GM12878 (cell line): ENCODE measurements around the gene KLF3.

Source experiments
- EED ChIP-seq: sonication (generic); IDR thresholded peaks from 2 replicates; pipeline ENCODE4 v1.6.1; 2016; ENCODE audit warnings: antibody characterized with exemption, low read depth
- FOXM1 ChIP-seq: IDR thresholded peaks from 2 replicates; pipeline ENCODE4 v1.6.1; 2012; ENCODE audit warnings: low read depth, mild to moderate bottlenecking, inconsistent platforms, low read length, moderate library complexity
- MYC ChIP-seq: IDR thresholded peaks from 2 replicates; pipeline ENCODE4 v1.6.1; 2011; ENCODE audit warnings: mild to moderate bottlenecking, low read length, moderate library complexity, inconsistent platforms; ENCODE audit not compliant: insufficient read depth, insufficient replicate concordance, insufficient read length, severe bottlenecking
- POLR2AphosphoS2 ChIP-seq: IDR thresholded peaks from 2 replicates; pipeline ENCODE4 v1.6.1; 2011; ENCODE audit warnings: low read depth, mild to moderate bottlenecking, low read length, improper control_type of control experiment, moderate library complexity
- SRF ChIP-seq, 2 experiments: IDR thresholded peaks; 2 replicates each; pipeline ENCODE4 v1.6.1; 2011; ENCODE audit warnings: low read depth in 2 of 2, low read length in 2 of 2, mild to moderate bottlenecking in 1 of 2, moderate library complexity in 1 of 2
- STAT3 ChIP-seq: IDR thresholded peaks from 2 replicates; pipeline ENCODE4 v1.6.1; 2011; ENCODE audit warnings: low read depth, low read length, improper control_type of control experiment

- TF ChIP-seq EED = no peak
- TF ChIP-seq MYC = no peak
- TF ChIP-seq STAT3 = no peak
- TF ChIP-seq SRF (IDR thresholded peaks at IDR 0.05; ENCODE audit: low read depth in 2 of 2, low read length in 2 of 2) = no peak
- no peak for TF ChIP-seq FOXM1
- TF ChIP-seq POLR2AphosphoS2 = no peak
Measured at GRCh38 chr4:38614231-38614630, 49.8 kb upstream of the KLF3 start.
